WTC11 (cell line): ENCODE data around the gene TSPAN4. TPM values are rescaled to one million over a fixed set of nuclear protein-coding genes. Genes with fewer than 3 reads are reported as not detected.

Experiments used
- ATAC-seq: fragments of 200-7000 bp; cut with Tn5 transposase; 2 replicates; pipeline ENCODE4 v1.10.0; 2021; ENCODE audit warnings: mild to moderate bottlenecking, moderate library complexity
- CTCF ChIA-PET: fragments of 300-600 bp; sonication (Branson Sonifier 250); formaldehyde crosslinking; loops from one replicate; lab custom pipeline; 2021; ENCODE audit warnings: antibody characterized with exemption; lab: Charles Lee
- POLR2A ChIA-PET: fragments of 350-600 bp; sonication (Branson Sonifier 250); formaldehyde crosslinking; loops from one replicate; lab custom pipeline; 2021; ENCODE audit warnings: antibody characterized with exemption; lab: Charles Lee
- DNase-seq: peaks from one replicate; pipeline ENCODE4 v3.0.0; 2021; ENCODE audit warnings: low spot score
- H3K27ac Mint-ChIP-seq: 2 replicates; pipeline ENCODE4 v1.8.0; 2021; ENCODE audit warnings: mixed read lengths
- H3K27me3 Mint-ChIP-seq: 2 replicates; pipeline ENCODE4 v1.8.0; 2021; ENCODE audit warnings: low read depth, mild to moderate bottlenecking, moderate library complexity, mixed read lengths
- H3K36me3 Mint-ChIP-seq: 2 replicates; pipeline ENCODE4 v1.8.0; 2021; ENCODE audit warnings: mixed read lengths
- H3K4me1 Mint-ChIP-seq: 2 replicates; pipeline ENCODE4 v1.8.0; 2022; ENCODE audit warnings: mixed read lengths
- H3K4me3 Mint-ChIP-seq: 2 replicates; pipeline ENCODE4 v1.8.0; 2021; ENCODE audit warnings: mild to moderate bottlenecking, moderate library complexity, mixed read lengths
- H3K9me3 Mint-ChIP-seq: 2 replicates; pipeline ENCODE4 v1.8.0; 2021; ENCODE audit warnings: mixed read lengths
- ESRRA ChIP-seq: sonication (generic); formaldehyde crosslinking; IDR thresholded peaks from 2 replicates; pipeline ENCODE4 v1.8.1; 2022; ENCODE audit warnings: mild to moderate bottlenecking, missing genetic modification reagents, borderline replicate concordance
- ETV6 ChIP-seq: sonication (generic); formaldehyde crosslinking; IDR thresholded peaks from 2 replicates; pipeline ENCODE4 v1.8.1; 2022; ENCODE audit warnings: mild to moderate bottlenecking, missing genetic modification reagents
- FOXK1 ChIP-seq: sonication (generic); formaldehyde crosslinking; IDR thresholded peaks from 2 replicates; pipeline ENCODE4 v1.8.0; 2022; ENCODE audit warnings: mild to moderate bottlenecking, moderate library complexity, missing genetic modification reagents
- HMGA2 ChIP-seq: fragments of 250-450 bp; sonication (Bioruptor Pico); IDR thresholded peaks from 2 replicates; pipeline ENCODE4 v1.4.0; 2021; ENCODE audit warnings: mild to moderate bottlenecking, moderate library complexity
- JUN ChIP-seq: sonication (generic); formaldehyde crosslinking; IDR thresholded peaks from 2 replicates; pipeline ENCODE4 v1.8.0; 2023; ENCODE audit warnings: mild to moderate bottlenecking, missing genetic modification reagents
- MYBL2 ChIP-seq: sonication (generic); formaldehyde crosslinking; IDR thresholded peaks from 2 replicates; pipeline ENCODE4 v1.8.1; 2023; ENCODE audit warnings: mild to moderate bottlenecking, moderate library complexity, missing genetic modification reagents
- PRRX2 ChIP-seq: fragments of 250-450 bp; sonication (Bioruptor Pico); IDR thresholded peaks from 2 replicates; pipeline ENCODE4 v1.8.0; 2021; ENCODE audit warnings: mild to moderate bottlenecking
- RORB ChIP-seq: fragments of 250-450 bp; sonication (Bioruptor Pico); IDR thresholded peaks from 2 replicates; pipeline ENCODE4 v1.9.0; 2021; ENCODE audit warnings: mild to moderate bottlenecking
- USF1 ChIP-seq: sonication (generic); formaldehyde crosslinking; IDR thresholded peaks from 2 replicates; pipeline ENCODE4 v1.8.0; 2022; ENCODE audit warnings: mild to moderate bottlenecking, missing genetic modification reagents
- ZNF425 ChIP-seq: fragments of 250-450 bp; sonication (Bioruptor Pico); conservative IDR thresholded peaks from 2 replicates; pipeline ENCODE4 v1.9.0; 2021; ENCODE audit warnings: mild to moderate bottlenecking
- ZNF532 ChIP-seq: fragments of 250-450 bp; sonication (Bioruptor Pico); IDR thresholded peaks from 2 replicates; pipeline ENCODE4 v1.9.0; 2021; ENCODE audit warnings: mild to moderate bottlenecking, borderline replicate concordance
- ZNF671 ChIP-seq: fragments of 250-450 bp; sonication (Bioruptor Pico); IDR thresholded peaks from 2 replicates; pipeline ENCODE4 v1.8.0; 2021; ENCODE audit warnings: mild to moderate bottlenecking
- total RNA-seq: library from RNA; stranded (reverse); gene quantifications from 3 replicates; pipeline ENCODE4 v1.2.3, GENCODE V29; 2021
- TF ChIP-seq, protein P1 (sequence below): sonication (generic); formaldehyde crosslinking; conservative IDR thresholded peaks from 2 replicates; pipeline ENCODE4 v1.8.1; 2023; ENCODE audit warnings: mild to moderate bottlenecking, low read depth, missing genetic modification reagents, moderate library complexity
- TF ChIP-seq, protein P2 (sequence below): sonication (generic); formaldehyde crosslinking; IDR thresholded peaks from 2 replicates; pipeline ENCODE4 v1.8.1; 2023; ENCODE audit warnings: mild to moderate bottlenecking, missing genetic modification reagents, moderate library complexity
- TF ChIP-seq, protein P3 (sequence below): sonication (generic); formaldehyde crosslinking; IDR thresholded peaks from 2 replicates; pipeline ENCODE4 v1.8.1; 2023; ENCODE audit warnings: mild to moderate bottlenecking, moderate library complexity, missing genetic modification reagents
- TF ChIP-seq, protein P4 (sequence below): fragments of 250-450 bp; sonication (Bioruptor Pico); IDR thresholded peaks from 2 replicates; pipeline ENCODE4 v1.8.0; 2021; ENCODE audit warnings: mild to moderate bottlenecking
- TF ChIP-seq, protein P5 (sequence below): sonication (generic); formaldehyde crosslinking; conservative IDR thresholded peaks from 2 replicates; pipeline ENCODE4 v1.8.1; 2022; ENCODE audit warnings: mild to moderate bottlenecking, missing genetic modification reagents
- TF ChIP-seq, protein P6 (sequence below): fragments of 250-450 bp; sonication (Bioruptor Pico); IDR thresholded peaks from 2 replicates; pipeline ENCODE4 v1.9.0; 2021; ENCODE audit warnings: mild to moderate bottlenecking

TSPAN4 gene
- total RNA-seq, 1 experiment from 2014 or later = 94.3 TPM

DNA sequence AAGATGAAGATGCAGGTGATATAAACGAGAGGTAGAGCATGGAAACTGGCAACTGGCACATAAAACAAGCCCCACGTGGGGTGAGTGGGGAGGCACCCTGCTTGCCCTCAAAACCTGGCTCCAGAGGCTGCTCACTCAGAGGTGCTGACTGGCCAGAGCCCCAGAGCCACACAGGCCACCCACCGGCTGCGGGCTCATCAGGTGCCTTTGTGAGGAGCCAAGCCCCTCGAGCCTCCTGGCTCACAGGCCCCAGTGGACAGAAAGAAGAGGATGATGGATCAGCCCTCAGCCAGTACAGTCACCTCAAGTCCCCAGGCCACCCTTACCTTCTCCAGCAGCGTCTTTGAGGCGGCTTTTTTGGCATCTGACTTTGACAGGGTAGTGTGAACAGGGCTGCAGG lies 61.7 kb downstream of the TSPAN4 start:
- ChIA-PET CTCF (no interaction called here), POLR2A (no interaction called here)
- no peaks in the 10 kb centered on the region for H3K9me3 Mint-ChIP-seq
- no peaks in the 10 kb centered on the region for H3K27me3 Mint-ChIP-seq
- no peak overlapping the region for H3K4me3 Mint-ChIP-seq
- TF ChIP-seq, protein P1, sequence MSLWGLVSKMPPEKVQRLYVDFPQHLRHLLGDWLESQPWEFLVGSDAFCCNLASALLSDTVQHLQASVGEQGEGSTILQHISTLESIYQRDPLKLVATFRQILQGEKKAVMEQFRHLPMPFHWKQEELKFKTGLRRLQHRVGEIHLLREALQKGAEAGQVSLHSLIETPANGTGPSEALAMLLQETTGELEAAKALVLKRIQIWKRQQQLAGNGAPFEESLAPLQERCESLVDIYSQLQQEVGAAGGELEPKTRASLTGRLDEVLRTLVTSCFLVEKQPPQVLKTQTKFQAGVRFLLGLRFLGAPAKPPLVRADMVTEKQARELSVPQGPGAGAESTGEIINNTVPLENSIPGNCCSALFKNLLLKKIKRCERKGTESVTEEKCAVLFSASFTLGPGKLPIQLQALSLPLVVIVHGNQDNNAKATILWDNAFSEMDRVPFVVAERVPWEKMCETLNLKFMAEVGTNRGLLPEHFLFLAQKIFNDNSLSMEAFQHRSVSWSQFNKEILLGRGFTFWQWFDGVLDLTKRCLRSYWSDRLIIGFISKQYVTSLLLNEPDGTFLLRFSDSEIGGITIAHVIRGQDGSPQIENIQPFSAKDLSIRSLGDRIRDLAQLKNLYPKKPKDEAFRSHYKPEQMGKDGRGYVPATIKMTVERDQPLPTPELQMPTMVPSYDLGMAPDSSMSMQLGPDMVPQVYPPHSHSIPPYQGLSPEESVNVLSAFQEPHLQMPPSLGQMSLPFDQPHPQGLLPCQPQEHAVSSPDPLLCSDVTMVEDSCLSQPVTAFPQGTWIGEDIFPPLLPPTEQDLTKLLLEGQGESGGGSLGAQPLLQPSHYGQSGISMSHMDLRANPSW (CRISPR knock-in tag) = no peak
- TF ChIP-seq ZNF671 (CRISPR knock-in tag) = no peak
- TF ChIP-seq PRRX2 (CRISPR knock-in tag) = no peak
- no peak for TF ChIP-seq FOXK1 (CRISPR knock-in tag)
- TF ChIP-seq, protein P2, sequence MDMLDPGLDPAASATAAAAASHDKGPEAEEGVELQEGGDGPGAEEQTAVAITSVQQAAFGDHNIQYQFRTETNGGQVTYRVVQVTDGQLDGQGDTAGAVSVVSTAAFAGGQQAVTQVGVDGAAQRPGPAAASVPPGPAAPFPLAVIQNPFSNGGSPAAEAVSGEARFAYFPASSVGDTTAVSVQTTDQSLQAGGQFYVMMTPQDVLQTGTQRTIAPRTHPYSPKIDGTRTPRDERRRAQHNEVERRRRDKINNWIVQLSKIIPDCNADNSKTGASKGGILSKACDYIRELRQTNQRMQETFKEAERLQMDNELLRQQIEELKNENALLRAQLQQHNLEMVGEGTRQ = no peak
- no peak for TF ChIP-seq HMGA2
- no peak for TF ChIP-seq ETV6 (CRISPR knock-in tag)
- TF ChIP-seq, protein P3, sequence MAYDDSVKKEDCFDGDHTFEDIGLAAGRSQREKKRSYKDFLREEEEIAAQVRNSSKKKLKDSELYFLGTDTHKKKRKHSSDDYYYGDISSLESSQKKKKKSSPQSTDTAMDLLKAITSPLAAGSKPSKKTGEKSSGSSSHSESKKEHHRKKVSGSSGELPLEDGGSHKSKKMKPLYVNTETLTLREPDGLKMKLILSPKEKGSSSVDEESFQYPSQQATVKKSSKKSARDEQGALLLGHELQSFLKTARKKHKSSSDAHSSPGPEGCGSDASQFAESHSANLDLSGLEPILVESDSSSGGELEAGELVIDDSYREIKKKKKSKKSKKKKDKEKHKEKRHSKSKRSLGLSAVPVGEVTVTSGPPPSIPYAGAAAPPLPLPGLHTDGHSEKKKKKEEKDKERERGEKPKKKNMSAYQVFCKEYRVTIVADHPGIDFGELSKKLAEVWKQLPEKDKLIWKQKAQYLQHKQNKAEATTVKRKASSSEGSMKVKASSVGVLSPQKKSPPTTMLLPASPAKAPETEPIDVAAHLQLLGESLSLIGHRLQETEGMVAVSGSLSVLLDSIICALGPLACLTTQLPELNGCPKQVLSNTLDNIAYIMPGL (CRISPR knock-in tag) = no peak
- TF ChIP-seq, protein P4, sequence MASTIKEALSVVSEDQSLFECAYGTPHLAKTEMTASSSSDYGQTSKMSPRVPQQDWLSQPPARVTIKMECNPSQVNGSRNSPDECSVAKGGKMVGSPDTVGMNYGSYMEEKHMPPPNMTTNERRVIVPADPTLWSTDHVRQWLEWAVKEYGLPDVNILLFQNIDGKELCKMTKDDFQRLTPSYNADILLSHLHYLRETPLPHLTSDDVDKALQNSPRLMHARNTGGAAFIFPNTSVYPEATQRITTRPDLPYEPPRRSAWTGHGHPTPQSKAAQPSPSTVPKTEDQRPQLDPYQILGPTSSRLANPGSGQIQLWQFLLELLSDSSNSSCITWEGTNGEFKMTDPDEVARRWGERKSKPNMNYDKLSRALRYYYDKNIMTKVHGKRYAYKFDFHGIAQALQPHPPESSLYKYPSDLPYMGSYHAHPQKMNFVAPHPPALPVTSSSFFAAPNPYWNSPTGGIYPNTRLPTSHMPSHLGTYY = no peak
- TF ChIP-seq, protein P5, sequence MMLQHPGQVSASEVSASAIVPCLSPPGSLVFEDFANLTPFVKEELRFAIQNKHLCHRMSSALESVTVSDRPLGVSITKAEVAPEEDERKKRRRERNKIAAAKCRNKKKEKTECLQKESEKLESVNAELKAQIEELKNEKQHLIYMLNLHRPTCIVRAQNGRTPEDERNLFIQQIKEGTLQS (CRISPR knock-in tag) = no peak
- TF ChIP-seq ESRRA = no peak
- no peak for TF ChIP-seq JUN (CRISPR knock-in tag)
- no peak overlapping the region for H3K27ac Mint-ChIP-seq
- H3K36me3 Mint-ChIP-seq = peaks cover 46% of the 10 kb centered on the region
- ATAC-seq = no peak
- peaks cover 2% of the 10 kb centered on the region; the same call in 1 of the 2 replicates for H3K4me1 Mint-ChIP-seq
- DNase-seq = no peak

DNA sequence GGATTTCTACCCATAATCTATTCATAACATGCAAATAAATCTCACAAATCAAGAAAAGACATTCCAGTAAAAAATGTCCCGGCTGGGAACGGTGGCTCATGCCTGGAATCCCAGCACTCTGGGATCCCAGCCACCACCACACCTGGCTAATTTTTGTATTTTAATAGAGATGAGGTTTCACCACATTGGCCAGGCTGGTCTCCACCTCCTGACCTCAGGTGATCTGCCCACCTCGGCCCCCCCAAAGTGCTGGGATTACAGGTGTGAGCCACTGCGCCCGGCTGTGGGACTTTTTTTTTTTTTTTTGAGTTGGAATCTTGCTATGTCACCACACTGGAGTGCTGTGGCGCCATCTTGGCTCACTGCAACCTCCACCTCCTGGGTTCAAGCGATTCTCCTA lies 63.3 kb downstream of the TSPAN4 start:
- Mint-ChIP-seq H3K27ac (no peak overlapping the region), H3K36me3 (peaks cover 40% of the 10 kb centered on the region), H3K4me3 (no peak overlapping the region), H3K4me1 (peaks cover 6% of the 10 kb centered on the region), H3K27me3 (no peaks in the 10 kb centered on the region), H3K9me3 (no peaks in the 10 kb centered on the region)
- POLR2A ChIA-PET = no interaction called here
- CTCF ChIA-PET = interaction anchor here (0.6 to 1.4 kb wide), 2 partner anchors 19 to 57 kb away, joined by 3 read pairs; no protein-coding TSS in a partner anchor
- no peak for ATAC-seq
- no peak for DNase-seq
- TF ChIP-seq, protein P3 (CRISPR knock-in tag) = no peak
- no peak for TF ChIP-seq ZNF532
- TF ChIP-seq, protein P6, sequence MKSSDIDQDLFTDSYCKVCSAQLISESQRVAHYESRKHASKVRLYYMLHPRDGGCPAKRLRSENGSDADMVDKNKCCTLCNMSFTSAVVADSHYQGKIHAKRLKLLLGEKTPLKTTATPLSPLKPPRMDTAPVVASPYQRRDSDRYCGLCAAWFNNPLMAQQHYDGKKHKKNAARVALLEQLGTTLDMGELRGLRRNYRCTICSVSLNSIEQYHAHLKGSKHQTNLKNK (CRISPR knock-in tag) = no peak
- no peak for TF ChIP-seq ZNF425 (CRISPR knock-in tag)
- no peak for TF ChIP-seq PRRX2 (CRISPR knock-in tag)
- no peak for TF ChIP-seq MYBL2
- TF ChIP-seq RORB (CRISPR knock-in tag) = no peak
- TF ChIP-seq USF1 (CRISPR knock-in tag) = no peak
